ENCODE data around the gene OR13C4.
"Not testable (repeated sequence)": the region's sequence is repeated elsewhere in the genome, so short reads cannot be mapped to it uniquely, and the experiment has no call there.

Gene OR13C4

DNA sequence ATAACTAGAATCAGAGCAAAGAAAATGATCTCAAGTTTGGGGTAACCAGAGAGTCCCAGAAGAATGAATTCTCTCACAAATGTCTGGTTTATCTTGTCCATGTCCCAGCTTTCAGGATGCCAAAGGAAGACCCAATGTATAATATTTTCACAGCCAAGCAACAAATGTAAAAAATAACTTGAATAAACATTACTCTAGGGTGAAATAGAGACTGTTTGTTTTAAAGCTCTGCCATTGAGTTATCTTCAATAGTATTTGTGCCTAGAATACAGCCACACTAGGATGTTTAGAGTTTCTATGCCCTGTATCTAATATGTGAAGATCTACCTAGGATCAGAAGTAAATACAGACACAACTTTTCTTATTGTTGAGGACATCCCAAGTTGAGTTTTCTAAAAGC is at the start of gene OR13C4:
Gene OR13C4, minus strand, starts transcription at position 101 of the 400 bp plus-strand sequence. Its CDS starts 0 bp downstream, at position 101.
- DNase-seq (ENCODE audit: extremely low read depth in 1 of 2, low read depth in 1 of 2): no peak

DNA sequence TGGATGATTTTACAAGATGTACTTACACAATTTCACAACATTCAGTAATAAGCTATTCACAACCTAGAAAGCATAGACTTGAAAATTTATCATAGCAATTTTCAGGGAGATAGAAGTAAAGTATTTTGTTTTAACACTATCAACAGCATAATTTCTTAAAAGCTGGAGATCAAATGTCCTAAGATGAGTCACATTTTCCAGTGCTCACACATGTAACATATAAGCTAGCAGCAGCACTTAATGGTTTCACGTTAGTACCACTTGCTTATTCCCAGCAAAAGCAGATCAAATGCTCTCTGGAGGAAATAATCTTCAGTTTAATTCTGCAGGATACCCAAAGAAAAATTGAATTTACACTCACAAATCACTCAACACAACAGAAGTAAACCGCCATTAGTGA is 48.4 kb upstream of the OR13C4 start:
- DNase-seq (ENCODE audit: extremely low read depth in 1 of 2, low read depth in 1 of 2): no peak

GRCh38 chr9:104572612-104573011 is 45.6 kb upstream of the OR13C4 start:
- DNase-seq (ENCODE audit: extremely low read depth in 1 of 2, low read depth in 1 of 2): no peak

- no peak for DNase-seq (ENCODE audit: extremely low read depth in 1 of 2, low read depth in 1 of 2)
Measured at GRCh38 chr9:104568868-104569267, 41.9 kb upstream of the OR13C4 start, which contains the start of gene OR13C8. Gene OR13C8, plus strand, starts transcription at chr9:104569168. Its CDS starts 0 bp downstream, at chr9:104569168.

- no peak for DNase-seq (ENCODE audit: extremely low read depth in 1 of 2, low read depth in 1 of 2)
Measured at GRCh38 chr9:104564358-104564757, 37.3 kb upstream of the OR13C4 start.

- no peak for DNase-seq (ENCODE audit: extremely low read depth in 1 of 2, low read depth in 1 of 2)
Measured at GRCh38 chr9:104556830-104557634, 30.0 kb upstream of the OR13C4 start.

DNA sequence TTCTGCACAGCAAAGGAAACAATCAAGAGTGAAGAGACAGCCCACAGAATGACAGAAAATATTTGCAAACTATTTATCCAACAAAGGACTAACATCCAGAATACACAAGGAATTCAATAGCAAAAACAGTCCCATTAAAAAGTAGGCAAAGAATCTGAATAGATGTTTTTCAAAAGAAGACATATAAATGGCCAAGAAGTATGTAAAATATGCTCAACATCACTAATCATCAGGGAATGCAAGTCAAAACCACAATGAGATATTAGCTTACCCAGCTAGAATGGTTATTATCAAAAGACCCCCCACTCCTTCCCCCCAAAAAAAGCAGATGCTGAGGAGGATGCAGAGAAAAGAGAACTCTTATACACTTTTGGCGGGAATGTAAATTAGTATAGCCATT is 28.5 kb upstream of the OR13C4 start:
- no peak for DNase-seq (ENCODE audit: extremely low read depth in 1 of 2, low read depth in 1 of 2)

DNA sequence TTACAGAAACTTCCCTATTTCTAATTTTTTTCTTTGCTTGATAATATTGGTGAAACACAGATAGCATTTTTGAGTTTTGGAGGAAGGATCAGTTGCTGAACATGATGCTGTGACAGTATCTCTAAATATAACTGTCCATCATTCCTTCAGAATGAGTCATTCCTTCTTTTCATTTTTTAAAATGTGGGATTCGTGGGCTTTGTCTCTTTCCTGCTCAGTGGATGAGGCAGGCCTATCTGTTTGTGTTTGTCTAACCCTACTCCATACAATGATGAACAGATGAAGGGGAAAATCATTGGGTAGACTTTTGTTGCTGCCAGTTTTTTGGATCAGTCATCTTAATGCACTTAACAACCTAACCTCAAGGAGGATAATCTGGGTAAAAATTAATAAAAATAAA is 26.3 kb upstream of the OR13C4 start:
- DNase-seq (ENCODE audit: extremely low read depth in 1 of 2, low read depth in 1 of 2): no peak

- no peak for DNase-seq (ENCODE audit: extremely low read depth in 1 of 2, low read depth in 1 of 2)
Measured at GRCh38 chr9:104544644-104545043, 17.6 kb upstream of the OR13C4 start.

DNA sequence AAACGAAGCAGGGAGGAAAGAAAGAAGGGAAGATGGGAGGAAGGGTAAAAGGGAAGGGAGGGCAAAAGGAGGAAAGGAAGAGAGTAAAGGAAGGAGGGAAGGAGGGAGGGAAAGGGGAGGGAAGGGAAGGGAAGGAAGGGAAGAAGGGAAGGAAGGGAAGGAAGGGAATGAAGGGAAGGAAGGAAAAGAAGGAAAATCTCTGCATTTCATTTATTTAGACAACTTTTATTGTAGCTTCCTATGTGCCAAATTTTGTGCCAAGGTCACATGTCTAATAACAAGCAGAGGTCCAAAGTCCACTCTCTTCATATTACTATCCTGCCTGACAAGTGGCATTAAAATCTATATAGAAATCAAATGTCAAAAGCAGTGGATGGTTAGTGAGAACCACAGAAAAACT is 12.3 kb upstream of the OR13C4 start:
- DNase-seq (ENCODE audit: extremely low read depth in 1 of 2, low read depth in 1 of 2): no peak

- DNase-seq (ENCODE audit: extremely low read depth in 1 of 2, low read depth in 1 of 2): no peak
Measured at GRCh38 chr9:104536756-104537155, 9.7 kb upstream of the OR13C4 start, which contains the start of gene OR13C3. Gene OR13C3, minus strand, starts transcription at chr9:104536856. Its CDS starts 133 bp downstream, at chr9:104536723.

DNA sequence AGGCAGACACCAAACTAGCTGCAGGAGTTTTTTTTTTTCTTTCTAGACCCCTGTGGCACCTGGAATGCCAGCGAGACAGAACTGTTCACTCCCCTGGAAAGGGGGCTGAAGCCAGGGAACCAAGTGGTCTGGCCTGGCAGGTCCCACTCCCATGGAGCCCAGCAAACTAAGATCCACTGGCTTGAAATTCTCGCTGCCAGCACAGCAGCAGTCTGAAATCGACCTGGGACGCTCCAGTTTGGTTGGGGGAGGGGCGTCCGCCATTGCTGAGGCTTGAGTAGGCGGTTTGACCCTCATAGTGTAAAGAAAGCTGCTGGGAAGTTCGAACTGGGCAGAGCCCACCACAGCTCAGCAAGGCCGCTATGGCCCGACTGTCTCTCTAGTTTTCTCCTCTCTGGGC is 6.8 kb downstream of the OR13C4 start:
- not testable (repeated sequence) for DNase-seq (ENCODE audit: extremely low read depth in 1 of 2, low read depth in 1 of 2)

DNA sequence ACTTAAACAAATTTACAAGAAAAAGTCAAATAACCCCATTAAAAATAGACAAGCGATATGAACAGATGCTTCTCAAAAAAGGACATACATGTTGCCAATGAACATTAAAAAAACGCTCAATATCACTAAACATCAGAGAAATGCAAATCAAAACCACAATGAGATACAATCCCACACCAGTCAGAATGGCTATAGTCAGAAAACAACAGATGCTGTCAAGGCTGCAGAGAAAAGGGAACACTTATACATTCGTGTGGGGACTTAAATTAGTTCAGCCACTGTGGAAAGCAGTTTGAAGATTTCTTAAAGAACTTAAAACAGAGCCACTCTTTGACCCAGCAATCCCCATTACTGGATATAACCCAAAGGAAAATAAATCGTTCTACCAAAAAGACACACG is 12.1 kb downstream of the OR13C4 start:
- DNase-seq (ENCODE audit: extremely low read depth in 1 of 2, low read depth in 1 of 2): no peak

DNA sequence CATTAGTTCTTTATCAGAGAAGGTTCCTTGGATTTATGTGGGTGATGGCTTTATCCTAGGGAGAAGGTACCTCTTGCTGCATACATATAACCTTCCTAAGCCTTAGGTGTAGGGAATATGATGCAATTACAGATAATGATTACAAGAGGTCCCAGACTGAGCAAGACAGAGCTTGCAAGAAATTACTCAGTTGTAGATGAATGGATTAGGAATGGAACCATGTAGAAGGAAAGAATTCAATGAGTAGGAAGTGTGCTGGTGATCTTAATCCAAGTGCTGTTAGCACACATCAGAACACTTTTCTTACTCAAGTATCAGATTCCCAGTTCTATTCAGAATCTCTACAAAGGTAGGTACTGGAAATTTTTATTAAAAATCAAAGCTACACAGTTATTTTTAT is 20.4 kb downstream of the OR13C4 start:
- no peak for DNase-seq (ENCODE audit: extremely low read depth in 1 of 2, low read depth in 1 of 2)

DNA sequence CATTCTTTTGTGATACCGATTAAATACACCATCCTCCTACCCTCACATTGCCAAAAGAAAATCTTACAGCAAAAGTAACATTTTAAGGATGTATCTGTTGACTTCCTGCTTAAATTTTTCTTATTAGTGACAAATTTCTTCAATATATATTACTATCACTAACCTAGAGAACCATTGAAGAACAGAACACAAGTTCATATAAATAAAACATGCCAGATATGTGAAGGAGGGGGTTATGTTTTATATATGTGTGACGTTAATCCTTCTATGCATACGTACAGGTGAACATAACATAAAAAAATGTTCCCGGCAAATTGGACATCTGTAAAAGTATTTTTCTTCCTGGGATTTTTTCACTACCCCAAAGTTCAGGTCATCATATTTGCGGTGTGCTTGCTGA is 23.0 kb downstream of the OR13C4 start, which contains the start of gene OR13F1:
Gene OR13F1, plus strand, starts transcription at position 301 of the 400 bp plus-strand sequence. Its CDS starts 0 bp downstream, at position 301.
- no peak for DNase-seq (ENCODE audit: extremely low read depth in 1 of 2, low read depth in 1 of 2)

DNA sequence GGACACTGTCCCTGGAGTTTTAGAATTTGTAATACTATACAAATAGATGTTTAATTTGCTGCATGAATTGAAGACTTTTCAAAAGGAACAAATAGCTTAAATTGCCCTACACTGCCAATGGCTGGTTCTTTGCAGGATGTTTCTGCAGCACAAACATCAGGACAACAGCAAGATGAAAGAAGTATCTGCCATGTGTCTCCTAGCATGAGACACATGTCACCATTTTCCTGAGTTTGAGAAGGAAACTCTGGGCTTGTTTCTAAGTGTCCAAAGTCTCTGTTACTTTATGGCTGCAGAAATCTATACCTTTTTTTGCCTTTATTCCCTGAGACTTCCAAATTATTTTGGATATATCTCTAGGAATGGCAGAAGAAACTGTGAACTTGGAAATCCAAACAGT is 23.6 kb downstream of the OR13C4 start:
- DNase-seq (ENCODE audit: extremely low read depth in 1 of 2, low read depth in 1 of 2): no peak

DNA sequence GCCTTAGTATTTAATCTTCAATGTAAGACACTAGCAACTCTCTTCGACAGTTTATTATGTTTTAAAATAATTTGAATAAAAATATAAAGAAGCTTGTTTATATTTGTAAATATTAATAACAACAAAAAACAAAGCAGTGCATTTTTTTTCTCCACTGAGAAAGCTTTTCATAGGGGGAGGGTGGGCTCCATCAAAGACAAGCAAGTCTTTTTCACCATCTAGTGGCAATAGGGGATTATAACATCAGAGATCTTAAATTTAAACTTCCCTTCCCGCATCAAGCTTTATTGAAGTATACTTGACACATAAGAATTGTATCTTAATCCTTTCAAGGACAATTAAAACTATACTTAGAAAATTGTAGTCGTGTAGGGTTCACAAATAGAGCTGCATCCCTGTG is 32.2 kb downstream of the OR13C4 start:
- no peak for DNase-seq (ENCODE audit: extremely low read depth in 1 of 2, low read depth in 1 of 2)

GRCh38 chr9:104485014-104485413 is 42.0 kb downstream of the OR13C4 start:
- DNase-seq (ENCODE audit: extremely low read depth in 1 of 2, low read depth in 1 of 2): no peak

DNA sequence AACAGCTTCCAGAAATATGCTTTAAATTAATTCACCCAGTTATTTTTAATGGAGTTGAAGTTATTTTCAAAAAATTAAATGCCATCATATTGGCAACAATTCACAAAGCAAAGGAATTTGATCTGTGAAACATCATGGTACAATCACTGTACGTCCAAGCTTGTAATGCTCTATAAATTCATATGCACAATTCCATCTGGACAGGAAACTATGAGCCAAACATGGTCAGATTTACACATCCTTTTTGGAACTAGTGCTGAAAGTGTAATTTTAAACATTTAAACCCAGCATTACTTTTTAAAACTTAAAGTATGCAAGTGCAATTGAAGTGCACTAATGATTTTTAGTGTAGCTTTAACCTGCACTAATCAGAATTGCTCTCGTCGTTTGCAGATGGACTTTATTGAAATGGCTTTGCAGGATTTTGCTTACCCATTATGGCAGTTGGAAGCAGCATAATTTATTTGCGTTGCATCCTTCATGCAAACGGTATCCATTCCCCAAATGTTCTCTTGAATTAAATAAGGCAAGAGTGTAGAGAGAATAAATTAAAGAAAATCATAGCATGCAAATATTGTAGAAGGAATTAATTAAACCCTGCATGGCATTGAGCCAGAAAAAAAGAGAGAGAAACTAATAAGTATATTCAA is 44.0 kb downstream of the OR13C4 start:
- no peak for DNase-seq (ENCODE audit: extremely low read depth in 1 of 2, low read depth in 1 of 2)
